Tibial artery (tissue), 4 donors: ENCODE measurements around the gene UBA52.
"Not testable (repeated sequence)": the region's sequence is repeated elsewhere in the genome, so short reads cannot be mapped to it uniquely, and the experiment has no call there.

Experiments
- DNase-seq, 2 donors: peaks; one replicate each; pipeline ENCODE4 v3.0.0-alpha.2; 2019
- H3K27ac ChIP-seq, 2 donors: fragments of 200-600 bp; sonication (generic) in 1 of 2; 1 replicate in 1 of 2; 2 replicates in 1 of 2; pipeline ENCODE4 v1.5.1; 2018 to 2019; ENCODE audit warnings: mild to moderate bottlenecking in 1 of 2
- H3K27me3 ChIP-seq, 2 donors: fragments of 200-600 bp; sonication (generic) in 1 of 2; one replicate each; pipeline versions ENCODE4 v1.5.1 to v1.6.0; 2016 to 2019
- H3K36me3 ChIP-seq, 3 donors: fragments of 200-600 bp; sonication (generic) in 2 of 3; one replicate each; pipeline ENCODE4 v1.5.1; 2016 to 2019; ENCODE audit warnings: mild to moderate bottlenecking in 2 of 3
- H3K4me1 ChIP-seq, 4 donors: fragments of 200-600 bp; sonication (generic) in 2 of 4; 1 replicate in 3 of 4; 2 replicates in 1 of 4; pipeline ENCODE4 v1.5.1; 2016 to 2019
- H3K4me3 ChIP-seq, 2 donors: fragments of 200-600 bp; sonication (generic) in 1 of 2; 1 replicate in 1 of 2; 2 replicates in 1 of 2; pipeline ENCODE4 v1.5.1; 2018 to 2019; ENCODE audit warnings: mild to moderate bottlenecking in 2 of 2
- H3K9me3 ChIP-seq, 3 donors: fragments of 200-600 bp; sonication (generic) in 1 of 3; one replicate each; pipeline ENCODE4 v1.5.1; 2016 to 2019
- CTCF ChIP-seq, 2 experiments: fragments of 200-600 bp in 1 of 2; fragments of 450-650 bp in 1 of 2; IDR thresholded peaks; one replicate each; pipeline ENCODE4 v1.5.1; 2017 to 2019; ENCODE audit warnings: antibody characterized with exemption in 2 of 2, mild to moderate bottlenecking in 1 of 2, moderate library complexity in 1 of 2
- intact Hi-C: fragments of 100-400 bp; cut with DNase I; formaldehyde crosslinking; loops from one replicate; pipeline ENCODE4 v1.15.0; 2023; ENCODE audit warnings: low total_unique reads

Gene UBA52

DNA sequence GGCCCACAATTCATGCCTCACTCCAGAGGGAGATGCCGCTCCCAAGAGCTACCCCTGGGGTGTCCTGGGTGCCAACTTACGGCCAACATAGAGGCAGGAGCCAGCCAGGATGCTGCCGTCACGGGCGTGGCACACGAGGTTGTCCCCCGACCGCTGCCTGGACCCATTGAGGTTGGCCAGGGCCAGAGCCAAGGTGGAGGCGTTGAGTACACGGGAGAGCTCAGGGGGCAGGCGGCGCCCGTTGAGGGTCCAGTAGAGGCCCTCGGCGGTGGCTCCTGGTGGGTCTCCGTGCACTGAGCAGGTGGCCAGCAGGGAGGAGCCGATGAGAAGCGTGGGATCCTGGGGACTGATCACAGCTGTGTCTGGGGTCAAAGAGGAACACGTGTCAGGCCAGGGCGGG, 27.8 kb downstream of the UBA52 start:
- DNase-seq = no peak
- Histone ChIP-seq H3K4me1 (peaks cover 0 to 35% (median 22%) of the 10 kb centered on the region in 4 donors), H3K36me3 (peaks cover 0 to 17% (median 7%) of the 10 kb centered on the region in 3 donors), H3K4me3 (no peak overlapping the region), H3K27ac (no peak overlapping the region), H3K27me3 (peaks cover 0 to 45% of the 10 kb centered on the region in 2 donors), H3K9me3 (no peaks in the 10 kb centered on the region)
- intact Hi-C loops = loop anchor here (5.0 to 10.0 kb wide), 2 partner anchors 73 to 245 kb away; no protein-coding TSS in a partner anchor
- TF ChIP-seq CTCF (IDR thresholded peaks at IDR 0.05) = no peak

- H3K36me3 ChIP-seq = peaks cover 0 to 17% (median 7%) of the 10 kb centered on the region in 3 donors
- H3K27ac ChIP-seq, H3K4me3 ChIP-seq, intact Hi-C loops, H3K9me3 ChIP-seq, DNase-seq: not testable (repeated sequence)
- H3K4me1 ChIP-seq = peaks cover 0 to 28% (median 16%) of the 10 kb centered on the region in 4 donors
- H3K27me3 ChIP-seq = peaks cover 0 to 59% of the 10 kb centered on the region in 2 donors
Measured at GRCh38 chr19:18600692-18601397, 29.2 kb downstream of the UBA52 start.

DNA sequence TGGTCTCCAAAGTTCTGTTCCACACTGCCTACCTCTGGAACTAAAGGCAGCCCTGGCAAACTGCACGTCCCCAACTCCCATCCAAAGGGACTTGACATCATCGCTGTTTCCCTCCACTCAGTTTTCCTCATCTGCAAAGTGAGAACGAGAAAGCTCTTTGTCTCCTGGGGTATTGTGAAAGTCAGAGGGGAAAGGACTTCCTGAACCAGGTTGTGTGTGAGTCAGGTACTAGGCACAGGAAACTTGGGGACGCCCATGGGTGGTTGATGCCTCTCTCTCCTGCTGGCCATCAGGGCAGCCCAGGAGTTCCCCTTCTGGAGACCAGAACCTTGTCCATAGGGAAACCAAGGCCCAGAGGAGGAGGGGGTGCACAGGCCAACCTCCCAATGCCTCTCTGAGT, 30.2 kb downstream of the UBA52 start:
- Histone ChIP-seq H3K9me3 (no peaks in the 10 kb centered on the region), H3K4me3 (no peak overlapping the region), H3K4me1 (peaks cover 0 to 35% (median 22%) of the 10 kb centered on the region in 4 donors), H3K36me3 (peaks cover 0 to 17% (median 7%) of the 10 kb centered on the region in 3 donors), H3K27me3 (peaks cover 0 to 65% of the 10 kb centered on the region in 2 donors), H3K27ac (no peak overlapping the region)
- intact Hi-C loops = no loop called here
- DNase-seq = no peak
- no peak for TF ChIP-seq CTCF (IDR thresholded peaks at IDR 0.05)

DNA sequence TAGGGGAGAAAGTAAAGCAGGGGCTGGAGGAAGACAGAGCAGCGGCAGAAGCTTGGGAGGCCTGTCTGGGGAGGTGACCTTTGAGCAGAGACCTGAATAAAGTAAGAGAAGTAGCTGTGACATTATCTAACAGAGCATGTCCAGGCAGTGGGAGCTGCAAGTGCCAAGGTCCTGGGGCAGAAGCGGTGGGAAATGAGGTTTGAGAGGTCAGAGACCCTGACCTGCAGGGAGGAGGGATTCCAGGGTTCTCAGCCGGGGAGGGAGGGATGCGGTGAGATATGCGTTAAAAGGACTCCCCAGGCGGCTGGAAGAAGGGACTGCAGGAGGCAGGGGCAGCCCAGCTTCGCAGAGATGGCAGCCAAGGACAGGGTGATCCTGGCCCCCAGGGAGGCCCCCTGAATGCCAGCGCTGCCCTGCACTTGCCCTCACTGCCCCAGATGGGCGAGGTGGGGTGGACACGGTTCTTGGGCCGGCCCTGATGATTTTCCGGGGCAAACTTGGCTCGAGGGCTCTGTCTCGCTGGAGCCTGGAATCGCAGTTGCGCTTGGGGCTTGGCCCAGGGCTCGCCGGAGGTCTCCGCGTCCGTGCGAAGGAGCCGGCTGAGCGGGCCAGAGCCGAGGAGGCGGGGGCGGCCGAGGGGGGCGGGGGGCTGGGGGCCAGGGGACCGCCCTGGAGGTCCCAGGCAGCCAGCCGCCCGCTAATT, 31.7 kb downstream of the UBA52 start:
- peak in 1 of 2 donors; percentile 76 for DNase-seq
- Histone ChIP-seq H3K4me1 (peaks cover 0 to 47% (median 33%) of the 10 kb centered on the region in 4 donors), H3K36me3 (peaks cover 0 to 12% (median 5%) of the 10 kb centered on the region in 3 donors), H3K4me3 (peak overlapping the region; percentile 62 to 65), H3K27me3 (peaks cover 0 to 71% of the 10 kb centered on the region in 2 donors), H3K27ac (peak overlapping the region; percentile 61 to 79), H3K9me3 (no peaks in the 10 kb centered on the region)
- TF ChIP-seq CTCF (IDR thresholded peaks at IDR 0.05) = peak; percentile 28 to 50
- intact Hi-C loops = no loop called here

DNA sequence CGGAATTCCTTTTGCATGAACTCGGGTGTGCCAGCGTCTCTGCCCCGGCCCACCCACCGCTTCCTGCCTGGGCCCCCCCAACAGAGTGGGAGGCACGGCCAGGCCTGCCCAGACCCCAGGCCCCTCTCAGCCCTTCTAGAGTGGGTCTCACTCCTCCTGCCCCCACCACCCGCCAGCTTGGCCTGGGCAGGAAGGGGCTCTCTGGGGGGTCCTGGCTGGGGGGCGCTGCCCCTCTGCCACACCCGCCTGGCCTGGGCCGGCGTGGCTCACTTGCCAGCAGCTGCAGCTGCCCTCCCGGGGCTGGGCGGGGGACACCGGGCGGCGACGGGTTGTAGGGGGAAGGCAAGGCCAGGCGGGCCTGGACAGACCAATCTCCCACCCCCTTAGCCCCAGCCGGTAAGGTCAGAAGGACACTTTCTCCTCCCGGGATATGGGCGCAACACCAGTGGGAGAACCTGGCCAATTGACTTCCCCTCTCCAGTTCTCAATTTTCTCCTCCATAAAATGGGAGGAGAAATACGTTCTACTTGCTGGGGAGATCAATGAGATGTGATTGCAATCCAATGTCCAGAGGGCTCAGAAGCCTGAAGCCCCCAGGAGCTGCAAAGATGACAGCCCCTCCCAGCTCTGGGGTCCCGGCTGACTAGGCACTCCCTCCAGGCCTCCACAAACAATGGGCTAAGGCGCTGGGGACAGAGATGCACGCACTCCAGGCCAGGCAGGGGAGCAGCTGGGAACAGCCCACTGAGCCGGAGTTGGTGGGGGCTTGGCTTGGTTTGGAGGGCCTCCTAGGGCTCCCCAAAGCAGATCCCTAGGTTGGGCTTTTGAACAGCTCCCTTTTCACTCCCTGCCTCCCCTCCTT, 32.5 kb downstream of the UBA52 start:
- Histone ChIP-seq H3K27ac (peak overlapping the region; percentile 61 to 79), H3K27me3 (peaks cover 0 to 71% of the 10 kb centered on the region in 2 donors), H3K4me3 (peak overlapping the region; percentile 62 to 65), H3K36me3 (peaks cover 0 to 4% (median 0%) of the 10 kb centered on the region in 3 donors), H3K4me1 (peaks cover 0 to 47% (median 33%) of the 10 kb centered on the region in 4 donors), H3K9me3 (no peaks in the 10 kb centered on the region)
- no peak for TF ChIP-seq CTCF (IDR thresholded peaks at IDR 0.05)
- intact Hi-C loops = no loop called here
- DNase-seq = peak in 1 of 2 donors; percentile 72
